ENCODE results near the gene C2CD3.

The C2CD3 gene

GRCh38 chr11:73968356-73968966, 202.3 kb downstream of the C2CD3 start:
- TF ChIP-seq CTCF (IDR thresholded peaks at IDR 0.05; ENCODE audit: low read length, missing control alignments) = no peak
- no peak overlapping the region for H3K4me3 ChIP-seq (replicated peaks; ENCODE audit: low read depth, low read length)
- DNase-seq (ENCODE audit: low read depth) = no peak

GRCh38 chr11:73965764-73966121, 205.1 kb downstream of the C2CD3 start:
- H3K4me3 ChIP-seq (replicated peaks; ENCODE audit: low read depth, low read length) = no peak overlapping the region
- no peak for TF ChIP-seq CTCF (IDR thresholded peaks at IDR 0.05; ENCODE audit: low read length, missing control alignments)
- DNase-seq (ENCODE audit: low read depth) = no peak

- TF ChIP-seq CTCF (IDR thresholded peaks at IDR 0.05; ENCODE audit: low read length, missing control alignments) = no peak
- H3K4me3 ChIP-seq (replicated peaks; ENCODE audit: low read depth, low read length) = no peak overlapping the region
- no peak for DNase-seq (ENCODE audit: low read depth)
Measured at GRCh38 chr11:73965076-73965763, 205.6 kb downstream of the C2CD3 start.

- no peak overlapping the region for H3K4me3 ChIP-seq (replicated peaks; ENCODE audit: low read depth, low read length)
- TF ChIP-seq CTCF (IDR thresholded peaks at IDR 0.05; ENCODE audit: low read length, missing control alignments) = no peak
- DNase-seq (ENCODE audit: low read depth) = no peak
Measured at GRCh38 chr11:73963861-73964260, 206.9 kb downstream of the C2CD3 start.
